HG03097 (cell line): ENCODE data around the gene NT5DC4.

ENCODE experiments used
- ATAC-seq: cut with Tn5 transposase; IDR thresholded peaks from one replicate; pipeline ENCODE4 v1.9.1; 2021; ENCODE audit not compliant: unreplicated experiment, low FRiP score

NT5DC4 gene

GRCh38 chr2:112722816-112723546 lies 2.2 kb downstream of the NT5DC4 start:
- ATAC-seq, result no peak

GRCh38 chr2:112723547-112723940 lies 2.7 kb downstream of the NT5DC4 start:
- ATAC-seq, result no peak

GRCh38 chr2:112723995-112724394 lies 3.2 kb downstream of the NT5DC4 start:
- no peak for ATAC-seq

- ATAC-seq, result no peak
Observed at GRCh38 chr2:112724591-112725525, 4.0 kb downstream of the NT5DC4 start.

GRCh38 chr2:112725545-112726457 lies 5.0 kb downstream of the NT5DC4 start:
- no peak for ATAC-seq

- peak; percentile 70 for ATAC-seq
Observed at GRCh38 chr2:112726487-112727190, 5.8 kb downstream of the NT5DC4 start.

- no peak for ATAC-seq
Observed at GRCh38 chr2:112727276-112728028, 6.6 kb downstream of the NT5DC4 start.

- no peak for ATAC-seq
Observed at GRCh38 chr2:112728029-112728362, 7.2 kb downstream of the NT5DC4 start.

GRCh38 chr2:112728378-112729175 lies 7.8 kb downstream of the NT5DC4 start:
- ATAC-seq, result no peak

GRCh38 chr2:112730216-112730615 lies 9.4 kb downstream of the NT5DC4 start:
- ATAC-seq, result no peak

- no peak for ATAC-seq
Observed at GRCh38 chr2:112730791-112731190, 10.0 kb downstream of the NT5DC4 start.

GRCh38 chr2:112731479-112731878 lies 10.7 kb downstream of the NT5DC4 start:
- ATAC-seq, result no peak

- ATAC-seq, result no peak
Observed at GRCh38 chr2:112733456-112733855, 12.6 kb downstream of the NT5DC4 start.

- no peak for ATAC-seq
Observed at GRCh38 chr2:112733871-112734270, 13.1 kb downstream of the NT5DC4 start.

- ATAC-seq, result no peak
Observed at GRCh38 chr2:112737542-112738232, 16.9 kb downstream of the NT5DC4 start.

GRCh38 chr2:112740527-112740926 lies 19.7 kb downstream of the NT5DC4 start:
- no peak for ATAC-seq

- peak; percentile 57 for ATAC-seq
Observed at GRCh38 chr2:112749755-112750559, 29.1 kb downstream of the NT5DC4 start.

GRCh38 chr2:112750560-112750843 lies 29.7 kb downstream of the NT5DC4 start:
- no peak for ATAC-seq
